LNCAP (cell line): ENCODE measurements around the gene TCL1B.

Experiments
- CTCF ChIP-seq: fragments of 450-650 bp; IDR thresholded peaks from 2 replicates; pipeline ENCODE4 v1.5.1; 2017; ENCODE audit warnings: mild to moderate bottlenecking

Gene TCL1B

GRCh38 chr14:95697764-95698163 lies 11.5 kb downstream of the TCL1B start:
- TF ChIP-seq CTCF: no peak

GRCh38 chr14:95698287-95698686 lies 12.1 kb downstream of the TCL1B start:
- TF ChIP-seq CTCF: no peak

GRCh38 chr14:95699412-95699811 lies 13.2 kb downstream of the TCL1B start:
- TF ChIP-seq CTCF: no peak

- no peak for TF ChIP-seq CTCF
Observed at GRCh38 chr14:95700221-95700976, 14.2 kb downstream of the TCL1B start.

GRCh38 chr14:95701846-95702221 lies 15.6 kb downstream of the TCL1B start:
- no peak for TF ChIP-seq CTCF

- TF ChIP-seq CTCF: no peak
Observed at GRCh38 chr14:95703341-95703740, 17.1 kb downstream of the TCL1B start.

- TF ChIP-seq CTCF: no peak
Observed at GRCh38 chr14:95703805-95704204, 17.6 kb downstream of the TCL1B start.

GRCh38 chr14:95705518-95705917 lies 19.3 kb downstream of the TCL1B start:
- TF ChIP-seq CTCF: no peak
